ENCODE results near the gene RREB1.

RREB1 gene, protein sequence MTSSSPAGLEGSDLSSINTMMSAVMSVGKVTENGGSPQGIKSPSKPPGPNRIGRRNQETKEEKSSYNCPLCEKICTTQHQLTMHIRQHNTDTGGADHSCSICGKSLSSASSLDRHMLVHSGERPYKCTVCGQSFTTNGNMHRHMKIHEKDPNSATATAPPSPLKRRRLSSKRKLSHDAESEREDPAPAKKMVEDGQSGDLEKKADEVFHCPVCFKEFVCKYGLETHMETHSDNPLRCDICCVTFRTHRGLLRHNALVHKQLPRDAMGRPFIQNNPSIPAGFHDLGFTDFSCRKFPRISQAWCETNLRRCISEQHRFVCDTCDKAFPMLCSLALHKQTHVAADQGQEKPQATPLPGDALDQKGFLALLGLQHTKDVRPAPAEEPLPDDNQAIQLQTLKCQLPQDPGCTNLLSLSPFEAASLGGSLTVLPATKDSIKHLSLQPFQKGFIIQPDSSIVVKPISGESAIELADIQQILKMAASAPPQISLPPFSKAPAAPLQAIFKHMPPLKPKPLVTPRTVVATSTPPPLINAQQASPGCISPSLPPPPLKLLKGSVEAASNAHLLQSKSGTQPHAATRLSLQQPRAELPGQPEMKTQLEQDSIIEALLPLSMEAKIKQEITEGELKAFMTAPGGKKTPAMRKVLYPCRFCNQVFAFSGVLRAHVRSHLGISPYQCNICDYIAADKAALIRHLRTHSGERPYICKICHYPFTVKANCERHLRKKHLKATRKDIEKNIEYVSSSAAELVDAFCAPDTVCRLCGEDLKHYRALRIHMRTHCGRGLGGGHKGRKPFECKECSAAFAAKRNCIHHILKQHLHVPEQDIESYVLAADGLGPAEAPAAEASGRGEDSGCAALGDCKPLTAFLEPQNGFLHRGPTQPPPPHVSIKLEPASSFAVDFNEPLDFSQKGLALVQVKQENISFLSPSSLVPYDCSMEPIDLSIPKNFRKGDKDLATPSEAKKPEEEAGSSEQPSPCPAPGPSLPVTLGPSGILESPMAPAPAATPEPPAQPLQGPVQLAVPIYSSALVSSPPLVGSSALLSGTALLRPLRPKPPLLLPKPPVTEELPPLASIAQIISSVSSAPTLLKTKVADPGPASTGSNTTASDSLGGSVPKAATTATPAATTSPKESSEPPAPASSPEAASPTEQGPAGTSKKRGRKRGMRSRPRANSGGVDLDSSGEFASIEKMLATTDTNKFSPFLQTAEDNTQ (N-terminal part only)

DNA sequence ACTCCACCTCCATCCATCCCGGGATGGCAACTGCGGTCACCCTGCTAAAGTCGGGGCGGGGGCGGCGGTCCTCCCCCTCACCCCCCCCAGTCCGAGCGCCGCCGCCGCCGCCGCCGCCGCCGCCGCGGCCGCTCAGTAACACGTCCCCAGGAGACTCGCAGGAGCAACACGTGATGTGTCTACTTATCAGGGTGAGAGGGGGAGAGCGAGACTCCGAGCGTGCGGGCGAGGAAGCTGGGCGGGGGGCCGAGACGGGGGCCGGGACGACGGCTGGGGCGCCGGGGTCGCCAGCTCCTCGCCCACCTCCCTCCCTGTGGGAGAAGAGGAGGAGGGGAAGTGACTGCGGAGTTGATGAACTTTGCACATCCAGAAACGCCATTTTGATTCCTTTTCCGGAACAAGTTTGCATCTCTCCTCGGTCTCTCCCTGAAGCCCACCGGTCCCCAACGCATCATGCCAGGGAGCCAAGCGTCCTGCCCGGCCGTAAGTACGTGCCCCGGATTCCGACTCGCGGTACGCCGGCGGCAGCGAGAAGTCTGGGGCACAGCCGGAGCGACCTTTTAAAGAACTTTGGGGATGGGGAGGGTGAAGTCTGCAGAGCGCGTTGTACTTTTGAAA, at the start of gene RREB1:
Gene RREB1, plus strand, starts transcription at position 384 of the 618 bp plus-strand sequence. CDS start 73,951 bp downstream, outside the sequence.
- ChIA-PET CTCF (interaction anchor here (0.6 to 0.8 kb wide), 3 partner anchors 19 to 395 kb away, joined by 3 to 4 read pairs (median 3); no protein-coding TSS in a partner anchor), POLR2A (ENCODE audit: low non-redundant PET) (no interaction called here)
- H3K27ac ChIP-seq, result peak within 1 kb of the TSS; percentile 90
- TF ChIP-seq, protein P1, sequence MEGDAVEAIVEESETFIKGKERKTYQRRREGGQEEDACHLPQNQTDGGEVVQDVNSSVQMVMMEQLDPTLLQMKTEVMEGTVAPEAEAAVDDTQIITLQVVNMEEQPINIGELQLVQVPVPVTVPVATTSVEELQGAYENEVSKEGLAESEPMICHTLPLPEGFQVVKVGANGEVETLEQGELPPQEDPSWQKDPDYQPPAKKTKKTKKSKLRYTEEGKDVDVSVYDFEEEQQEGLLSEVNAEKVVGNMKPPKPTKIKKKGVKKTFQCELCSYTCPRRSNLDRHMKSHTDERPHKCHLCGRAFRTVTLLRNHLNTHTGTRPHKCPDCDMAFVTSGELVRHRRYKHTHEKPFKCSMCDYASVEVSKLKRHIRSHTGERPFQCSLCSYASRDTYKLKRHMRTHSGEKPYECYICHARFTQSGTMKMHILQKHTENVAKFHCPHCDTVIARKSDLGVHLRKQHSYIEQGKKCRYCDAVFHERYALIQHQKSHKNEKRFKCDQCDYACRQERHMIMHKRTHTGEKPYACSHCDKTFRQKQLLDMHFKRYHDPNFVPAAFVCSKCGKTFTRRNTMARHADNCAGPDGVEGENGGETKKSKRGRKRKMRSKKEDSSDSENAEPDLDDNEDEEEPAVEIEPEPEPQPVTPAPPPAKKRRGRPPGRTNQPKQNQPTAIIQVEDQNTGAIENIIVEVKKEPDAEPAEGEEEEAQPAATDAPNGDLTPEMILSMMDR (conservative IDR thresholded peaks at IDR 0.05; ENCODE audit: low read depth), result no peak
- DNase-seq (ENCODE audit: low spot score), result peak; percentile 79

DNA sequence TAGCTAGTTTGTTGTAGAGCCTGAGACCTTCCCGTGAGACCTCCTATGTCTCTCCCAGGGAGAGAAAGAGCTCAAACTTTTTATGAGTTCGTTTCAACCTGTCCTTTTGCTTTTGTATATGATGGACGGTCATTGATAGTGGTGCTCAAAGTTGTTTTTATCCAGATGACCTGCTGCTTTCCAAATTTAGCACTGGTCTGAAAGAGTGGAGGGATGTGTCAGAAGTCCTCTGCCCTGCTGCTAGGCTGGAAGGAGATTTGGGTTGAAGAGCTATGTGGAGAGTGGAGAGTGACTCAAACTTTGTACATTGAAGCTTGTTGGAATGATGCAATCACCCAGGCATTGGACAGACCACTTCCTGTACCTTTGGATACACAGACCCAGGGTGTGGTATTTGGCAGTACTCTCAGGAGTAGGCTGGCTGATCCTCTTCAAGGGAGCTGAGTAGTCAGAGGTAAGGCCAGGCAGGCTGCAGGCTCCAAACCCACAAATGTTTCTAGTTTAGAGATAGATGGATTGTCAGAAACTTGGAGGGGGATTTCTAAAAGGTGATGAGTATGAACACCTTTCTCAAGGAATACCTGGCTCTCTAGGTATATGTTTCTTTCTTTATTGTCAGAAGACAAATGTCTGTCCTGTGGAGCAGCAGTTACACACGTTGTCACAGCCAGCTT, 49.4 kb upstream of the RREB1 start:
- peak overlapping the region; percentile 97 for H3K27ac ChIP-seq
- TF ChIP-seq, protein P1 (conservative IDR thresholded peaks at IDR 0.05; ENCODE audit: low read depth), result no peak
- DNase-seq (ENCODE audit: low spot score), result peak; percentile 95
- ChIA-PET CTCF (interaction anchor here (1.0 kb wide), 1 partner anchor 48 kb away, joined by 3 read pairs; no protein-coding TSS in a partner anchor), POLR2A (ENCODE audit: low non-redundant PET) (interaction anchor here (1.0 kb wide), 1 partner anchor 22 kb away, joined by 7 read pairs; no protein-coding TSS in a partner anchor)

DNA sequence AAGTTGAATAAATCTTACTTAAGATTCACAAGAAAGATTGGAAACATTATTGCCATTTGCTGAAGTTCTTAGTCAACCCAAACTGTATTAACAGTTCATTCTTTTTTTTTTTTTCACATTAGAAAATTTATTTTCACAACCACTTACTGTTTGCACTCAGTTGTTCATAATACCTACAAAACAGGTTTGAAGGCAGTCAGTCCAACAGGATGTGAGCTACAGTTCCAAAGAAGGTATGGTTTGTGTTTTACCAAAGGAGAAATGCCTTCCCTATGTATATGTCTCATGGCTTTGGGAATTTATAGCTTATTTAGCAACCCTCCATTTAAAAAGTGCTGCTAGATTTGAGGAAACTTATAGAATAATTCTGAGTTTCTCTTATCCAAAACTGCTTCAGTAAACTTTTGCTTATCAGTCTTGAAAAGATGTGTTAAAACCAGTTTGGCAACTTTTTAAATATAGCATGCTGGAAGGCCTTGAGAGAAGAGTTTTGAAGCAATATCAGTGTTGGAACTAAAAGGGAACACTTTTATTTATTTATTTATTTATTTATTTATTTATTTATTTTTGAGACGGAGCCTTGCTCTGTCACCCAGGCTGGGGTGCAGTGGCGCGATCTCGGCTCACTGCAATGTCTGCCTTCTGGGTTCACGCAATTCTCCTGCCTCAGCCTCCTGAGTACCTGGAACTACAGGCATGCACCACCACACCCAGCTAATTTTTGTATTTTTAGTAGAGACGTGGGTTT, 46.8 kb upstream of the RREB1 start:
- TF ChIP-seq, protein P1 (conservative IDR thresholded peaks at IDR 0.05; ENCODE audit: low read depth), result no peak
- ChIA-PET POLR2A (ENCODE audit: low non-redundant PET) (no interaction called here), CTCF (no interaction called here)
- peak; percentile 44 for DNase-seq (ENCODE audit: low spot score)
- peak overlapping the region; percentile 28; the same call in 1 of the 2 replicates for H3K27ac ChIP-seq

DNA sequence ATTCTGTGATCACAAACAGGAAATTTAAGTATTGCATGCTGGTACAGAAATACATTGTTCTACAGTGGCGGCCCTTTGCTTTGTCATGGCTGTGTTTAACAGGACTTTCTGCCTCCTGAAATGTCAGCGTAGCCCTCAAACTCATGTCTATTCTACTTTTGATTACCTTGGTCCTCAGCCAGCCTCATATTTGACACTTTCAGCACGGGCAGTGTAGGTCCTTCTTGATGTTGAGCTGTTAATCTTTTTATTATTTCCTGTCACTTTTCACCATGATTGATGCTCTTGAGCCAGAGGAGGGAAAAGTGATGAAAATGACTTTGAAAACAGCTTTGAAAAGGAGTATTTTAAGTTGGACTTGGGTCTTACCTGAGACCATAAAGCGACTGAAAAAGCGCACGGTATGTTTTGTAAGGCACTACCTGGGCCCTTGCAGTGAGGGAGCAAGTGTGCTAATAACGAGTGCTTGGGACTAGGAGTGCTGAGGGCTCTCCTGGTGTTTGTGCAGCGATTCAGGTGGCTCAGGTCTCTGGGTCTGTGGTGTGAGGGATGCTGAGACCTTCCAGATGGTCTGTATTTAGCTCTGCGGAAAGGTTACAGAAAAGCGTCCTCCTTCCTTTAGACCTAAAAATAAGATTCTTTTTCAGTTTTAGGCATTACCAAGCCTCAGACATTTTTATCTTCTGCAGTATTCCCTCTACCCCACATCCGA, 45.2 kb upstream of the RREB1 start:
- no peak for DNase-seq (ENCODE audit: low spot score)
- POLR2A ChIA-PET (ENCODE audit: low non-redundant PET), result no interaction called here

More for the DNA sequence above, 45.2 kb upstream of the RREB1 start:
- CTCF ChIA-PET, result no interaction called here
- TF ChIP-seq, protein P1 (conservative IDR thresholded peaks at IDR 0.05; ENCODE audit: low read depth), result no peak
- no peak overlapping the region for H3K27ac ChIP-seq
